SIG-M5 treated with dmso at 0.1 percent for 504 hours (cell line): ENCODE data around the gene CYP2A13.
"Not testable (repeated sequence)": the region's sequence is repeated elsewhere in the genome, so short reads cannot be mapped to it uniquely, and the experiment has no call there.

Experiments used
- DNase-seq: peaks from one replicate; lab custom pipeline; 2025; ENCODE audit not compliant: unreplicated experiment; lab: John Stamatoyannopoulos, UW

The CYP2A13 gene

DNA sequence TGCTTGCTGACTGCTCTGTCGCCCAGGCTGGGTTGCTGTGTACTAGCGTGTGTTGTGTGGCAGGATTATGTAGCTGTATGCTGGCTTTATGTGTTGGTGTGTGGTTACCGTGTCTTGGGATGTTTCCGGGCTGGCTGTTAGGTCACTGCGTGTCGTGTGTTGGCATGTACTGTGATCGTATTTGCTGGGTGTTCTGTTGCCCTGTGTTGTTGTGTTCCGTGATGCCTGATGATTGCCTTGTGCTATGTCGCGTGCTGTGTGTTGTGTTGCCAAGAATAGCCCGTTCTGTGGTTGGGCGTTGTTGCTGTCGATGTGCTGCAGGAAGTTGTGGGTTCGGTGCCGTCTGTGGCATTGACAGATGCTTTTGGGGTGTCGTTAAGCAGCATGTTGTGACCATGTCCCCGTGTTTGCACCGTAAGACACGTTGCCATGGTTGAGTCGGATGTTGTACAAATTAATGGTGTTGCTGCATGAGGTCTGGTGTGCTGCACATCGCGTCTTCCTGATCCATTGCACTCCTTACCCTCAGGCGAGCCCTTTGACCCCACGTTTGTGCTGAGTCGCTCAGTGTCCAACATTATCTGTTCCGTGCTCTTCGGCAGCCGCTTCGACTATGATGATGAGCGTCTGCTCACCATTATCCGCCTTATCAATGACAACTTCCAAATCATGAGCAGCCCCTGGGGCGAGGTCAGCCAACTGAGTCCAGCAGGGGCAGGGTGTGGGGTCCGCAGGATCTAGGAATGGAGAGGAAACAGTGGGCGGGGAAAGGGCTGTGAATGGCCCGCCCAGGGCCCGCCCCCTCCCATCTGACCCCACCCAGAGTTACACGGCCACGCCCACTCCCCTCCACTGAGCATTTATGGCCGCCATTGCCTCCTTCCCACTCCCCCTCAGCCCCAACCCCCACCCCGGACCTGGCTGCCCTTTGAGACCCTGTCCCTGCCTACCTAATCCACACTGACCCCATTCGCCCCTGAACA is 33.0 kb downstream of the CYP2A13 start:
- not testable (repeated sequence) for DNase-seq

GRCh38 chr19:41122846-41123245 is 34.6 kb downstream of the CYP2A13 start:
- not testable (repeated sequence) for DNase-seq

- DNase-seq, result no peak
Observed at GRCh38 chr19:41123716-41124294, 35.6 kb downstream of the CYP2A13 start.

GRCh38 chr19:41126765-41127203 is 38.5 kb downstream of the CYP2A13 start:
- not testable (repeated sequence) for DNase-seq

DNA sequence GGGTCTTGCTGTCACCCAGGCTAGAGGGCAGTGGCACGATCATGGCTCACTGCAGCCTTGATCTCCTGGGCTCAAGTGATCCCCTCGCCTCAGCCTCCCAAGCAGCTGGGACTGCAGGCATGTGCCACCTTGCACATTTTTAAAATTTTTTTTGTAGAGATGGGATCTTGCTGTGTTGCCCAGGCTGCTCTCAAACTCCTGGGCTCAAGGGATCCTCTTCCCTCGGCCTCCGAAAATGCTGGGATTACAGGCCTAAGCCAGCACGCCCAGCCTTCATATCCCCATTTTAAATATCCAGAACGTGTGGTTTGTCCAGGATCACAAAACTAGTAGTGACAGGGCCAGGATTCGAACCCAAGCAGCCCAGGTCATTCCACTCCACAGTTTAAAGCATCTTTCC is 39.1 kb downstream of the CYP2A13 start:
- not testable (repeated sequence) for DNase-seq

- DNase-seq, result not testable (repeated sequence)
Observed at GRCh38 chr19:41127801-41128300, 39.6 kb downstream of the CYP2A13 start.

DNA sequence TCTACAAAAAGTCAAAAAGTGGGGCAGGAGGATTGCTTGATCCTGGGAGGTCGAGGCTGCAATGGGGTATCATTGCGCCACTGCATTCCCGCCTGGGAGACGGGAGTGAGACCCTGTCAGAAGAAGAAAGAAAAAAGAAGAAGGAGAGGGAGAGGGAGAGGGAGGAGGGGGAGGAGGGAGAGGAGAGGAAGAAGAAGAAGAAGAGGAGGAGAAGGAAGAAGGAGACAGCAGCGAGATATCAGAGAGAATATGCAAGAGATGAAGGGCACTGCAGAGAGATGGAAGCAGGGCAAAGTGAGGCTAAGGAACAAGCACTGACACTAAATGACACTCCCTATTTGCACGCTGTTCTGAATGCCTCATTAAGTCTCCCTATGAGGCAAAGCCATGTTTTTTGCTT is 40.4 kb downstream of the CYP2A13 start:
- no peak for DNase-seq

DNA sequence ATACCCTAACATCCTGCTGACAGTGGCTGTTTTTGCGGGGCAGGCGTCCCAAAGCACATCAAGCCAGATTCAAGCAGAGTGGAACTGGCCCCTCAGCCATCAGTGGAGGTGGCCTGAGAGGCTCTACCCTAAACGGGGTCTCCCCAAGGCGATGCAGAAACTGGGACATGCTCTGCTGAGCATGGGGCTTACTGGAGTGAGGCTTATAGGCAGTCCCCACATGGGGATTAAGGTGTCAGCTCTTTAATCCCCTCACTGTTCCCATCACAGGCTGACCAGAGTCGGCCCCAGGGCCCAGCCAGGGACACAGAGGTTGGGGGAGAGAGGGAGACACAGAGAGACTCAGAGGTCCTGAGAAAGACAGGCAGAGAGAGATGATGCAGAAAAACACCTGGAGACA is 42.9 kb downstream of the CYP2A13 start:
- DNase-seq, result no peak

DNA sequence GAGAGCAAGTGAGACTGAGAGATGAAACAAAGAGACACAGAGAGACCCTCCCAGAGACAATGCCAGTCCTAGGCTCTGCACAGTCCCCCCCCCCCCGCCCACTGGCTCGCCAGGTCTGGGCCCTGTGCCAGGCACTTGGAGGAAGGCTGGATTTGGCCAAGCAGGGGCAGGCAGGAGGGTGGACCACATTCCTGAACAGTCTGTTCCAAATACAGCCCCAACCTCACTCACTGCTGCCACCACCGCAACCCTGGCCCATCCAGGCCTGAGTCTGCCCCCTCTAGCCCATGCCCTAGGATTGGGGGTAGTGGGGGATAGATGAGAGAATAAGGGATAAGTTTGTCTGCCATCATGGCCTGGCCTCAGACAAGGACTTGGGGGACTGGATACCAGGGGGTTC is 45.0 kb downstream of the CYP2A13 start:
- no peak for DNase-seq

DNA sequence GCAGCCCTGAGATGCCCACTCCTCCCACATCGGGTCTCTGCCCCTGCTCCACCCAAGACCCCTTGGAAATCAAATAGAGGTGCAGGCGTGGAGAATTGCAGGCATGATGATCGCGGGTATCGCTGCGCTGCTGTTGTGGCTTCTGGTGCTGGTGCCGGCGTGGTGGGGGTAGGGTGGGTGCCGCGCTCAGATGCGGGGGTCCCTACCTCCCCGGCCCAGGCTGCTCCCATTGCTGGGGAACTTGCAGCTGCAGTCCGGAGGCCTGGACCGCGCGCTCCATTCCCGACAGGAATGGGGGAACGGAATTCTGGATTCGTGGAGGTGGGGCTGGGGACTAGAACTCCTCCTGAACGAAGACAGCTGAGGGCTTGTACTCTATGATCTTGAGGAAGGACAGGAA is 46.4 kb downstream of the CYP2A13 start:
- DNase-seq, result no peak

DNA sequence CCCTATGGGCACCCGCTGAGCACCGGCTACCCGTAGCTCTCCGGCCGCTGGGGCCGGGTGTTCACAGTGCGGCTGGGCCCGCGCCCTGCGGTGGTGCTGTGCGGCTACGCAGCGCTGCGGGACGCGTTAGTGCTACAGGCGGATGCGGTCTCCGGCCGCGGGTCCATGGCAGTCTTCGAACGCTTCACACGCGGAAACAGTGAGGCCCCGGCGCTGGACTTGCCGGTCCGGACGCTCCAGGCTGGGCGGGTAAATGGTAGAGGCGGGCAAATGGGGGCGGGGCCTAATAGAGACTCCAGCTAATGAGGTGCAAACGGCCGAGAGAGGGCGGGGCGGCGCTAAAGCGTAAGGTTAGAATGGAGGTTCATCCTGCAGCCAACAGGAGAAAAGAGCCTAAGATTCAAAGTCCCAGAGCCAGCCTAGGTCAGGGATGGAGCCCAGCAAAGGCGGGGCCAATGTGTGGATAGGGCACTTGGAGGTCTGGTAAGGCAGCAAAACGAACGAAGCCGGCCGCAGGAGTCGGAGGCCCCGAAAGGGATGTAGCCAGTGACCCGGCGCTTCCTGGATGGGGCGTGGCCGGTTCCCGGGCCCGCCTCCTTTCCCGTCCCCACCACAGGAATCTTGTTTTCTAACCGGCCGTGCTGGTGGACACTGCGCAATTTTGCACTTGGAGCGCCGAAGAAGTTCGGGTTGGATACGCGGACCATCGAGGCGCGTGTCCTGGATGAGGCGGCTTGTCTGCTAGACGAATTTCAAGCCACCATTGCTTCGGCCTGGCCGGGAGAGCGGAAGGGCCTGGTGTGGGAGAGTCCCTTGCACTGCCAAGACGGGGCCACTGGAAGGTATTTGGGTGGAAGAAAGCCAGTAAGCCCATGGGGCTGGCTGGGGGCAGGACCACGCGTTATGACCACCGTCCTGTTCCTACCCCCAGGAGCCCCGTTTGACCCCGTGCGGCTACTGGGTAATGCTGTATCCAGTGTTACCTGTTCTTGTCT is 47.4 kb downstream of the CYP2A13 start:
- not testable (repeated sequence) for DNase-seq

DNA sequence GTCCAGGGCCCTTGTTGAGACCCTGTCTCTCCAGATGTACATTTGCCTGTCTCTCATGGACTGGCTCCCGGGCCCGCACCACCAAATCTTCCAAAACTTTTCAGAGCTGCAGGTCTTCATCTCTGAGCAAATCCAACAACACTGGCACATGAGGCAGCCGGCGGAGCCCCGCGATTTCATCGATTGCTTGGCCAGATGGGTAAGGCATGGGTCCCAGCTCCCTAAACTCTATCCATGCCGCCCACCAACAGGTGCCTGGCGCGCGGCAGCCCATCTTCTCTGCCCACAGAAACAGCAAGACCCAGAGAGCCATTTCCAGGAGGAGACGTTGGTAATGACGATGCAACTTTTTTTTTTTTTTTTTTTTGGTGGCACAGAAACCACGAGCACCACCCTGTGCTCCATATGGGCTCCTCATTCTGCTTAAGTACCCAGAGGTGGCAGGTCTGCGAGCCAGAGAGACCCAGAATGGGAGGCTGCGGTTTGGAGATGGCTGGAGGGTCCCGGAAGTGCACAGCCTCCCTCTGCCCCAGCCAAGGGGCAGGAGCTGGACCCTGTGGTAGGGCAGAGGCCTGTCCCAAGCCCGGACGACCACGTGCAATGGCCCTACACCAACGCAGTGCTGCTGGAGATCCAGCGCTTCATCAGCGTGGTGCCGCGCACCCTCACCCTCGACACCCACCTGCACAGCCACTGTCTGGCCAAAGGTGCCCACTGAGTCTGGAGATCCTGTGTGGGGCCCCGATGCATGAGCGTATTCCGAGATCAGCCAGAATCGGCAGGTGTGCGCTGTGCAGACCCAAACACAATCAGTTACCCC is 48.6 kb downstream of the CYP2A13 start:
- no peak for DNase-seq

DNA sequence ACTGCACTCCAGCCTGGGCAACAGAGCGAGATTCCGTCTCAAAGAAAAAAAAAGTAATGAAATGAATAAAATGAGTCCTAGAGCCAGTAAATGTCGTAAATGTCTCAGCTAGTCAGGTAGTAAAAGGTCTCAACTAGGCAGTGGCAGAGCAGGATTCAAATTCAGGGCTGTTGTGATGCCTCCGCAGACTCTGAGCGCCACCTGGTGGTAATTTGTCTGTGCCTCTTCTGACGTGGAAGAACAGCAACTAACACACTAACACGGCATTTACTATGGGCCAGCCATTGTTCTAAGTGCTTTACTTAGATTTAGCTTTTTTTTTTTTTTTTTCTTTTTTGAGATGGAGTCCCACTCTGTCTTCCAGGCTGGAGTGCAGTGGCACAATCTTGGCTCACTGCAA is 56.2 kb downstream of the CYP2A13 start:
- DNase-seq, result peak; percentile 63
